GM12891 (cell line): ENCODE results near the gene OVCA2.

Experiments
- DNase-seq: peaks from one replicate; pipeline ENCODE4 v3.0.0; 2011; ENCODE audit warnings: low spot score; ENCODE audit not compliant: insufficient read length
- FAIRE-seq: peaks from 2 replicates; lab custom pipeline; 2011; peaks lifted over from hg19 to GRCh38; lab: Jason Lieb, UNC
- PAX5 ChIP-seq: IDR thresholded peaks from 2 replicates; pipeline ENCODE4 v1.6.1; 2011; ENCODE audit warnings: low read length, moderate library complexity, mild to moderate bottlenecking; ENCODE audit not compliant: insufficient read depth, severe bottlenecking
- POLR2A ChIP-seq: IDR thresholded peaks from 2 replicates; pipeline ENCODE4 v1.6.1; 2011; ENCODE audit warnings: low read depth, low read length, control low read depth
- POLR2AphosphoS5 ChIP-seq: IDR thresholded peaks from 2 replicates; pipeline ENCODE4 v1.6.1; 2011; ENCODE audit warnings: low read depth, low read length, control low read depth
- POU2F2 ChIP-seq: IDR thresholded peaks from 2 replicates; pipeline ENCODE4 v1.6.1; 2011; ENCODE audit warnings: low read depth, mild to moderate bottlenecking, control low read depth, low read length, moderate library complexity
- SPI1 ChIP-seq: IDR thresholded peaks from 2 replicates; pipeline ENCODE4 v1.6.1; 2011; ENCODE audit warnings: low read depth, low read length, control low read depth
- TAF1 ChIP-seq: IDR thresholded peaks from 2 replicates; pipeline ENCODE4 v1.6.1; 2011; ENCODE audit warnings: low read depth, low read length, control low read depth

Gene OVCA2

GRCh38 chr17:2064520-2064971 lies 22.7 kb downstream of the OVCA2 start:
- TF ChIP-seq SPI1 (peak; percentile 65), POU2F2 (peak; percentile 4; the same call in 1 of the 2 replicates), POLR2A (no peak), TAF1 (no peak), POLR2AphosphoS5 (no peak), PAX5 (no peak)
- FAIRE-seq (no peak), DNase-seq (no peak)

GRCh38 chr17:2064980-2065785 lies 23.4 kb downstream of the OVCA2 start:
- TF ChIP-seq POLR2AphosphoS5: peak; percentile 86; the same call in 1 of the 2 replicates
- TF ChIP-seq TAF1: no peak
- TF ChIP-seq POLR2A: peak; percentile 84
- peak; percentile 88 for TF ChIP-seq POU2F2
- peak; percentile 97 for FAIRE-seq
- DNase-seq: peak; percentile 59

- TF ChIP-seq POLR2A (peak; percentile 59), TAF1 (no peak)
- DNase-seq (no peak), FAIRE-seq (peak; percentile 87)
Measured at GRCh38 chr17:2065949-2066400, 24.2 kb downstream of the OVCA2 start.

- FAIRE-seq (no peak), DNase-seq (no peak)
- 0 out of 2 replicates have a peak, but pooled peaks have one; percentile 23 for TF ChIP-seq POU2F2
- no peak for TF ChIP-seq SPI1
Measured at GRCh38 chr17:2067048-2067561, 25.3 kb downstream of the OVCA2 start.

- DNase-seq: no peak
- TF ChIP-seq POLR2A (no peak; the same call in 1 of the 2 replicates), SPI1 (no peak), PAX5 (no peak), POLR2AphosphoS5 (no peak), TAF1 (no peak), POU2F2 (no peak)
- no peak for FAIRE-seq
Measured at GRCh38 chr17:2067608-2068024, 25.8 kb downstream of the OVCA2 start.

GRCh38 chr17:2068031-2068518 lies 26.3 kb downstream of the OVCA2 start:
- TF ChIP-seq POU2F2 (no peak), POLR2AphosphoS5 (no peak), POLR2A (no peak), SPI1 (no peak), PAX5 (no peak), TAF1 (no peak)
- FAIRE-seq: peak; percentile 45
- DNase-seq: no peak

- FAIRE-seq: peak; percentile 94
Measured at GRCh38 chr17:2068519-2069051, 26.8 kb downstream of the OVCA2 start.

GRCh38 chr17:2070241-2071023 lies 28.6 kb downstream of the OVCA2 start:
- DNase-seq: peak; percentile 63
- peak; percentile 97 for FAIRE-seq
- TF ChIP-seq SPI1: peak; percentile 75
- TF ChIP-seq POU2F2: peak; percentile 92
- 0 out of 2 replicates have a peak, but pooled peaks have one; percentile 26 for TF ChIP-seq TAF1
- TF ChIP-seq POLR2AphosphoS5: peak; percentile 66
- TF ChIP-seq PAX5: peak; percentile 63
- TF ChIP-seq POLR2A: peak; percentile 52

More at GRCh38 chr17:2068519-2069051, 26.8 kb downstream of the OVCA2 start:
- TF ChIP-seq POLR2AphosphoS5 (no peak; the same call in 1 of the 2 replicates), POLR2A (0 out of 2 replicates have a peak, but pooled peaks have one; percentile 35)
- DNase-seq: no peak

GRCh38 chr17:2071024-2071385 lies 29.2 kb downstream of the OVCA2 start:
- FAIRE-seq: no peak
- TF ChIP-seq SPI1 (no peak), PAX5 (no peak), TAF1 (no peak), POU2F2 (no peak), POLR2A (no peak), POLR2AphosphoS5 (no peak)
- DNase-seq: no peak
